Nephron (organoid): ENCODE data around the gene TNFRSF14.
A peak's percentile ranks its signal among the peaks of the same experiment; 100 is the strongest.

Source experiments
- H3K27ac Mint-ChIP-seq, 3 experiments: 2 replicates each; pipeline ENCODE4 v1.8.0; 2020; ENCODE audit warnings: mixed read lengths in 3 of 3, mild to moderate bottlenecking in 2 of 3, moderate library complexity in 1 of 3
- H3K27me3 Mint-ChIP-seq: 2 replicates; pipeline ENCODE4 v1.8.0; 2021; ENCODE audit warnings: low read depth, mild to moderate bottlenecking, moderate library complexity, mixed read lengths
- H3K36me3 Mint-ChIP-seq: 2 replicates; pipeline ENCODE4 v1.8.0; 2020; ENCODE audit warnings: low read depth, mixed read lengths
- H3K4me1 Mint-ChIP-seq: 2 replicates; pipeline ENCODE4 v1.8.0; 2020; ENCODE audit warnings: mixed read lengths
- H3K4me3 Mint-ChIP-seq, 3 experiments: 2 replicates each; pipeline ENCODE4 v1.8.0; 2020; ENCODE audit warnings: mild to moderate bottlenecking in 3 of 3, mixed read lengths in 3 of 3, moderate library complexity in 2 of 3
- H3K9me3 Mint-ChIP-seq: 2 replicates; pipeline ENCODE4 v1.8.0; 2020; ENCODE audit warnings: mixed read lengths
- TF ChIP-seq, protein P1 (sequence below), 3 experiments: fragments of 200-600 bp; sonication (generic); IDR thresholded peaks; one replicate each; pipeline ENCODE4 v1.5.0; 2021; ENCODE audit warnings: antibody characterized with exemption in 3 of 3; ENCODE audit not compliant: unreplicated experiment in 3 of 3

TNFRSF14 gene

GRCh38 chr1:2525572-2525919, 30.6 kb upstream of the TNFRSF14 start:
- TF ChIP-seq, protein P1, sequence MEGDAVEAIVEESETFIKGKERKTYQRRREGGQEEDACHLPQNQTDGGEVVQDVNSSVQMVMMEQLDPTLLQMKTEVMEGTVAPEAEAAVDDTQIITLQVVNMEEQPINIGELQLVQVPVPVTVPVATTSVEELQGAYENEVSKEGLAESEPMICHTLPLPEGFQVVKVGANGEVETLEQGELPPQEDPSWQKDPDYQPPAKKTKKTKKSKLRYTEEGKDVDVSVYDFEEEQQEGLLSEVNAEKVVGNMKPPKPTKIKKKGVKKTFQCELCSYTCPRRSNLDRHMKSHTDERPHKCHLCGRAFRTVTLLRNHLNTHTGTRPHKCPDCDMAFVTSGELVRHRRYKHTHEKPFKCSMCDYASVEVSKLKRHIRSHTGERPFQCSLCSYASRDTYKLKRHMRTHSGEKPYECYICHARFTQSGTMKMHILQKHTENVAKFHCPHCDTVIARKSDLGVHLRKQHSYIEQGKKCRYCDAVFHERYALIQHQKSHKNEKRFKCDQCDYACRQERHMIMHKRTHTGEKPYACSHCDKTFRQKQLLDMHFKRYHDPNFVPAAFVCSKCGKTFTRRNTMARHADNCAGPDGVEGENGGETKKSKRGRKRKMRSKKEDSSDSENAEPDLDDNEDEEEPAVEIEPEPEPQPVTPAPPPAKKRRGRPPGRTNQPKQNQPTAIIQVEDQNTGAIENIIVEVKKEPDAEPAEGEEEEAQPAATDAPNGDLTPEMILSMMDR (IDR thresholded peaks at IDR 0.05; ENCODE audit: unreplicated experiment in 3 of 3): no peak
- H3K36me3 Mint-ChIP-seq: peaks cover 17% of the 10 kb centered on the region
- no peaks in the 10 kb centered on the region for H3K9me3 Mint-ChIP-seq

GRCh38 chr1:2525920-2526823, 30.0 kb upstream of the TNFRSF14 start, which contains the start of gene PANK4:
Gene PANK4 (minus strand): TSS chr1:2526596. CDS start chr1:2526587, 9 bp downstream.
- peaks cover 10% of the 10 kb centered on the region for H3K36me3 Mint-ChIP-seq
- TF ChIP-seq, protein P1 (IDR thresholded peaks at IDR 0.05; ENCODE audit: unreplicated experiment in 3 of 3): peak in 2 of 3 experiments; percentile 19 to 21
- H3K27ac Mint-ChIP-seq: peak within 1 kb of the TSS; percentile 96 to 99 (median 96)
- H3K4me1 Mint-ChIP-seq: peaks cover 36% of the 10 kb centered on the region
- H3K27me3 Mint-ChIP-seq: peaks cover 41% of the 10 kb centered on the region
- H3K4me3 Mint-ChIP-seq: peak within 1 kb of the TSS; percentile 90 to 99 (median 97)
- H3K9me3 Mint-ChIP-seq: no peaks in the 10 kb centered on the region

More at GRCh38 chr1:2525572-2525919, 30.6 kb upstream of the TNFRSF14 start:
- peaks cover 35% of the 10 kb centered on the region for H3K27me3 Mint-ChIP-seq
- peak overlapping the region; percentile 90 to 99 (median 97) for H3K4me3 Mint-ChIP-seq
- H3K27ac Mint-ChIP-seq: peak overlapping the region in 1 of 3 experiments; percentile 55
- peaks cover 36% of the 10 kb centered on the region for H3K4me1 Mint-ChIP-seq

GRCh38 chr1:2526824-2527555, 29.2 kb upstream of the TNFRSF14 start:
- H3K27ac Mint-ChIP-seq: peak overlapping the region in 2 of 3 experiments; percentile 52 to 96
- TF ChIP-seq, protein P1 (IDR thresholded peaks at IDR 0.05; ENCODE audit: unreplicated experiment in 3 of 3): no peak

GRCh38 chr1:2527556-2527860, 28.7 kb upstream of the TNFRSF14 start:
- Mint-ChIP-seq H3K36me3 (peaks cover 3% of the 10 kb centered on the region), H3K4me3 (peak overlapping the region in 2 of 3 experiments; percentile 97 to 99), H3K4me1 (peaks cover 35% of the 10 kb centered on the region), H3K27me3 (peaks cover 53% of the 10 kb centered on the region), H3K27ac (no peak overlapping the region), H3K9me3 (no peaks in the 10 kb centered on the region)
- TF ChIP-seq, protein P1 (IDR thresholded peaks at IDR 0.05; ENCODE audit: unreplicated experiment in 3 of 3): no peak

More at GRCh38 chr1:2526824-2527555, 29.2 kb upstream of the TNFRSF14 start:
- H3K36me3 Mint-ChIP-seq: peaks cover 6% of the 10 kb centered on the region
- H3K4me3 Mint-ChIP-seq: peak overlapping the region; percentile 64 to 99 (median 97)
- peaks cover 49% of the 10 kb centered on the region for H3K27me3 Mint-ChIP-seq
- no peaks in the 10 kb centered on the region for H3K9me3 Mint-ChIP-seq
- H3K4me1 Mint-ChIP-seq: peaks cover 36% of the 10 kb centered on the region

GRCh38 chr1:2528016-2528415, 28.2 kb upstream of the TNFRSF14 start:
- Mint-ChIP-seq H3K9me3 (no peaks in the 10 kb centered on the region), H3K27me3 (peaks cover 58% of the 10 kb centered on the region), H3K36me3 (no peaks in the 10 kb centered on the region), H3K27ac (no peak overlapping the region), H3K4me3 (no peak overlapping the region), H3K4me1 (peaks cover 30% of the 10 kb centered on the region)
- TF ChIP-seq, protein P1 (IDR thresholded peaks at IDR 0.05; ENCODE audit: unreplicated experiment in 3 of 3): no peak
